Measurements from ENCODE around the gene L3MBTL4. TPM values are rescaled to one million over a fixed set of nuclear protein-coding genes. Genes with fewer than 3 reads are reported as not detected.

Gene L3MBTL4
- total RNA-seq, 1 donor from 2014 or later = 0.56 TPM

GRCh38 chr18:6431659-6432318, 17.1 kb upstream of the L3MBTL4 start:
- Mint-ChIP-seq H3K4me3 (ENCODE audit: unreplicated experiment) (no peak overlapping the region), H3K9me3 (ENCODE audit: unreplicated experiment) (no peaks in the 10 kb centered on the region), H3K27ac (ENCODE audit: unreplicated experiment) (no peak overlapping the region), H3K4me1 (ENCODE audit: unreplicated experiment) (peaks cover 5% of the 10 kb centered on the region), H3K27me3 (ENCODE audit: unreplicated experiment) (peaks cover 2% of the 10 kb centered on the region), H3K36me3 (ENCODE audit: low read depth, unreplicated experiment) (no peaks in the 10 kb centered on the region)
- no peak for TF ChIP-seq CTCF (IDR thresholded peaks at IDR 0.05; ENCODE audit: unreplicated experiment)
- DNase-seq (ENCODE audit: low spot score) = no peak

- H3K27ac Mint-ChIP-seq (ENCODE audit: unreplicated experiment) = no peak overlapping the region
Observed at GRCh38 chr18:6428851-6429395, 14.2 kb upstream of the L3MBTL4 start.

GRCh38 chr18:6427286-6427685, 12.6 kb upstream of the L3MBTL4 start:
- peaks cover 2% of the 10 kb centered on the region for H3K27me3 Mint-ChIP-seq (ENCODE audit: unreplicated experiment)
- no peak for TF ChIP-seq CTCF (IDR thresholded peaks at IDR 0.05; ENCODE audit: unreplicated experiment)
- no peak overlapping the region for H3K4me3 Mint-ChIP-seq (ENCODE audit: unreplicated experiment)
- no peak for DNase-seq (ENCODE audit: low spot score)
- peaks cover 5% of the 10 kb centered on the region for H3K4me1 Mint-ChIP-seq (ENCODE audit: unreplicated experiment)
- H3K36me3 Mint-ChIP-seq (ENCODE audit: low read depth, unreplicated experiment) = no peaks in the 10 kb centered on the region
- H3K9me3 Mint-ChIP-seq (ENCODE audit: unreplicated experiment) = no peaks in the 10 kb centered on the region
- H3K27ac Mint-ChIP-seq (ENCODE audit: unreplicated experiment) = no peak overlapping the region

More at GRCh38 chr18:6428851-6429395, 14.2 kb upstream of the L3MBTL4 start:
- no peak overlapping the region for H3K4me3 Mint-ChIP-seq (ENCODE audit: unreplicated experiment)
- no peak for DNase-seq (ENCODE audit: low spot score)
- no peak for TF ChIP-seq CTCF (IDR thresholded peaks at IDR 0.05; ENCODE audit: unreplicated experiment)
- peaks cover 2% of the 10 kb centered on the region for H3K27me3 Mint-ChIP-seq (ENCODE audit: unreplicated experiment)
- H3K9me3 Mint-ChIP-seq (ENCODE audit: unreplicated experiment) = no peaks in the 10 kb centered on the region
- no peaks in the 10 kb centered on the region for H3K36me3 Mint-ChIP-seq (ENCODE audit: low read depth, unreplicated experiment)
- H3K4me1 Mint-ChIP-seq (ENCODE audit: unreplicated experiment) = peaks cover 5% of the 10 kb centered on the region

GRCh38 chr18:6423289-6423688, 8.6 kb upstream of the L3MBTL4 start:
- Mint-ChIP-seq H3K9me3 (ENCODE audit: unreplicated experiment) (no peaks in the 10 kb centered on the region), H3K27me3 (ENCODE audit: unreplicated experiment) (no peaks in the 10 kb centered on the region), H3K4me1 (ENCODE audit: unreplicated experiment) (no peaks in the 10 kb centered on the region), H3K36me3 (ENCODE audit: low read depth, unreplicated experiment) (no peaks in the 10 kb centered on the region), H3K27ac (ENCODE audit: unreplicated experiment) (no peak overlapping the region), H3K4me3 (ENCODE audit: unreplicated experiment) (no peak overlapping the region)
- no peak for TF ChIP-seq CTCF (IDR thresholded peaks at IDR 0.05; ENCODE audit: unreplicated experiment)
- no peak for DNase-seq (ENCODE audit: low spot score)

- peaks cover 12% of the 10 kb centered on the region for H3K36me3 Mint-ChIP-seq (ENCODE audit: low read depth, unreplicated experiment)
- H3K4me1 Mint-ChIP-seq (ENCODE audit: unreplicated experiment) = peaks cover 8% of the 10 kb centered on the region
- peak; percentile 42 for DNase-seq (ENCODE audit: low spot score)
- no peak overlapping the region for H3K27ac Mint-ChIP-seq (ENCODE audit: unreplicated experiment)
- no peak overlapping the region for H3K4me3 Mint-ChIP-seq (ENCODE audit: unreplicated experiment)
- peaks cover 15% of the 10 kb centered on the region for H3K27me3 Mint-ChIP-seq (ENCODE audit: unreplicated experiment)
- TF ChIP-seq CTCF (IDR thresholded peaks at IDR 0.05; ENCODE audit: unreplicated experiment) = no peak
- H3K9me3 Mint-ChIP-seq (ENCODE audit: unreplicated experiment) = no peaks in the 10 kb centered on the region
Observed at GRCh38 chr18:6414118-6414722, 491 bp downstream of the L3MBTL4 start.
